Activated CD4-positive, alpha-beta T cell treated with anti-CD3 and anti-CD28 coated beads, Interleukin-2, amount 10 ng/mL, durations not matched to agents 24 days and 14 days (primary cell): ENCODE measurements around the gene CIT. TPM values are rescaled to one million over a fixed set of nuclear protein-coding genes. Genes with fewer than 3 reads are reported as not detected.
A peak's percentile ranks its signal among the peaks of the same experiment; 100 is the strongest.

Experiments used
- DNase-seq: peaks from one replicate; pipeline ENCODE4 v3.0.0; 2022
- H3K27ac Mint-ChIP-seq: one replicate; pipeline ENCODE4 v1.8.0; 2022; ENCODE audit warnings: mild to moderate bottlenecking, mixed read lengths
- H3K27me3 Mint-ChIP-seq: one replicate; pipeline ENCODE4 v1.8.0; 2022; ENCODE audit warnings: mixed read lengths
- H3K36me3 Mint-ChIP-seq: one replicate; pipeline ENCODE4 v1.8.0; 2022; ENCODE audit warnings: low read depth, mild to moderate bottlenecking, mixed read lengths
- H3K4me1 Mint-ChIP-seq: one replicate; pipeline ENCODE4 v1.8.0; 2021; ENCODE audit warnings: mixed read lengths
- H3K4me3 Mint-ChIP-seq: one replicate; pipeline ENCODE4 v1.8.0; 2022; ENCODE audit warnings: mild to moderate bottlenecking, moderate library complexity, mixed read lengths
- H3K9me3 Mint-ChIP-seq: one replicate; pipeline ENCODE4 v1.8.0; 2021; ENCODE audit warnings: mixed read lengths
- intact Hi-C: fragments of 100-400 bp; cut with micrococcal nuclease; formaldehyde crosslinking; loops from one replicate; pipeline ENCODE4 v1.15.1; 2023
- total RNA-seq: library from RNA; stranded (reverse); gene quantifications from 2 replicates; pipeline ENCODE4 v1.2.3, GENCODE V29; 2022

Gene CIT
- total RNA-seq, 1 donor from 2014 or later, result 51.5 TPM

DNA sequence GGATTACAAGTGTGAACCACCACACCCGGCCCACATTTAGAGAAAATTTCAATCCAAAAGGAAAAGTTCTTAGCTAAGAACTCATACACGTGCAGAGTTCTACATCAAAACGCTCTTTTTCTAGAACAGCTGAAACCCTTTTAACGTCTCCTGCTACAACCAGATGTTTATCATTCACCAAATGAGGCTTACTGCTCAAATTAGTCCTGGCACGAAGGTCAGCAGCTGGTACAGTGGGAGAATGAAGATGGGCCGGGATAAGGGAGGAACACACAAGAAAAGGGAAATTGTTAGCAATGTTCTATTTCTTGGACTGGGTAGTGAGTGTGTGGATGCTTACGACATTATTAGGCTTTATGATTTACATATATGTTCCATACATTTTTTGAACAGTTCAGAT, 171.9 kb downstream of the CIT start:
- Mint-ChIP-seq H3K9me3 (no peaks in the 10 kb centered on the region), H3K36me3 (peaks cover 44% of the 10 kb centered on the region), H3K4me1 (no peaks in the 10 kb centered on the region), H3K4me3 (no peak overlapping the region), H3K27me3 (no peaks in the 10 kb centered on the region), H3K27ac (no peak overlapping the region)
- no peak for DNase-seq
- intact Hi-C loops, result no loop called here

DNA sequence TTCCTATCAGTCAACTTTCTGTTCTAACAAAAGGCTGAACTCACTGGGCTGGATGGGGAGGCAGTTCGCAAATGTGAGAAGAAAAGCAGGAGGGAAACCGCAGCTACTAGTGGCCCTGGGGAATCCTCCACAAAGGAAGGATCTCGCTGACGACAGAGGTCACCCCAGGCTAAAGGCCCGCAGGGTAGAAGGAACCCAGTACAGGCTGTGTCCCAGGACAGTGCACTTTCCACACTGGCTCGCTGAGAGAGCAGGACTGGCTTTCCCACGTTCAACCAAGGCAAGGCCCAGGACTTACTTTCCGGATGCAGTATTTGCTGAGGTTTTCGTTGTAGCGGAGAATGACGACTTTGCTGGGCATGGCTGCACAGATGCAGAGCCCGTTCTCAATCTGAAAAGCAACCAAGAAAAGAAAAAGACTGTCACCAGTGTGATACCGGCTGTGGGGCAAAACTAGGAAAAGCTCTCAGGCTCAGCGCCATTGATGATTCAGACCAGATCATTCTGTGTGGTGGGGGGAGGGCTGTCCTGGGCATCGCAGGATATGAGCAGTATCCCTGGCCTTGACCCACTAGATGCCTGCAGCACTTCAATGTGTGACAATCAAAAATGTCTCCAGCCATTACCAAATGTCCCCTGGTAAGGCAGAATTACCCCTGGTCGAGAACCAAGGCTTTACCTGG, 172.9 kb downstream of the CIT start:
- H3K4me1 Mint-ChIP-seq, result no peaks in the 10 kb centered on the region
- H3K27me3 Mint-ChIP-seq, result no peaks in the 10 kb centered on the region
- intact Hi-C loops, result no loop called here
- H3K36me3 Mint-ChIP-seq, result peaks cover 40% of the 10 kb centered on the region
- no peak overlapping the region for H3K4me3 Mint-ChIP-seq
- no peak for DNase-seq
- no peaks in the 10 kb centered on the region for H3K9me3 Mint-ChIP-seq
- no peak overlapping the region for H3K27ac Mint-ChIP-seq

DNA sequence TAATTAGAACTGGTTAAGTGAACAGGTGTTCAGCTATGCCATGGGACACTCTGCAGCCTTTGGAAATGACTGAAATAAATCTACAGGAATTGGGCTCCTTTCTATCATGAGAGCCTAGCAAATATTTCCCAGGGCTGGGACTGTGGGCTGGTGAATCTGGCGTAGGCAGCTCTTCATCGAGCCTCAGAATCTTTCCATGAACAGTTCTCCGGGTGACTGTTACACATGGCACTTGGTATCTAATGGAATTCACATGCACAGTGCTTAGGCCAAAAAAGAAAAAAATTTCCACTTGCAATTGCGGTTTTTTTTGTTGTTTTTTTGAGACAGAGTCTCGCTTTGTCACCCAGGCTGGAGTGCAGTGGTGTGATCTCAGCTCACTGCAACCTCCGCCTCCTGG, 177.0 kb downstream of the CIT start:
- intact Hi-C loops, result no loop called here
- no peaks in the 10 kb centered on the region for H3K27me3 Mint-ChIP-seq
- H3K9me3 Mint-ChIP-seq, result no peaks in the 10 kb centered on the region
- no peak overlapping the region for H3K4me3 Mint-ChIP-seq
- H3K36me3 Mint-ChIP-seq, result peaks cover 29% of the 10 kb centered on the region
- no peak for DNase-seq
- no peaks in the 10 kb centered on the region for H3K4me1 Mint-ChIP-seq
- H3K27ac Mint-ChIP-seq, result no peak overlapping the region

DNA sequence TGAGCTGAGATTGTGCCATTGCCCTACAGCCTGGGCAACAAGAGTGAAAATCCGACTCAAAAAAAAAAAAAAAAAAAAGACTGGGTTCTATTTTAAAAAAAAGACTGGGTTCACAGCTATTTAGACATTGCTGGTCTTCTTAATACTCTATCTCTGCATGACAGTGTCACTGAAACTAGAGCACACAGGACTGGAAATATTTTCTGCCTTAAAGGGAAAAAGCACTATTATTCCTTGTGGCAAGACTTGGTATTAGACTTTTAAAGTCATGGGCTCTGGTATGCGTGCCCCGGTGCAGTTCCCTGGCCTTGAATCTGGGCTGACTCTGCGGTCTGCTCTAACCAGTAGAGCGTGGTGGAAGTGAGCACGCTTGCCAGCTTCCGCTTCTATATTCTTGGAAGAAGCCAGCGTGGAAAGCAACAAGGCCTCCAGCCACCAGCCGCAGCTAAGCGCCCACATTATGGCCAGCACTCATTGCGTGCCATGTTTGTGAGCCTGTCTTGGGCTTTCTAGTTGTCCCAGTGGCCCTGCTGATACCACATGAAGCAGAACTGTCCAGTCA, 177.8 kb downstream of the CIT start:
- DNase-seq, result no peak
- intact Hi-C loops, result no loop called here
- no peak overlapping the region for H3K27ac Mint-ChIP-seq
- H3K36me3 Mint-ChIP-seq, result peaks cover 26% of the 10 kb centered on the region
- no peaks in the 10 kb centered on the region for H3K4me1 Mint-ChIP-seq
- H3K27me3 Mint-ChIP-seq, result no peaks in the 10 kb centered on the region
- H3K4me3 Mint-ChIP-seq, result no peak overlapping the region
- H3K9me3 Mint-ChIP-seq, result no peaks in the 10 kb centered on the region

DNA sequence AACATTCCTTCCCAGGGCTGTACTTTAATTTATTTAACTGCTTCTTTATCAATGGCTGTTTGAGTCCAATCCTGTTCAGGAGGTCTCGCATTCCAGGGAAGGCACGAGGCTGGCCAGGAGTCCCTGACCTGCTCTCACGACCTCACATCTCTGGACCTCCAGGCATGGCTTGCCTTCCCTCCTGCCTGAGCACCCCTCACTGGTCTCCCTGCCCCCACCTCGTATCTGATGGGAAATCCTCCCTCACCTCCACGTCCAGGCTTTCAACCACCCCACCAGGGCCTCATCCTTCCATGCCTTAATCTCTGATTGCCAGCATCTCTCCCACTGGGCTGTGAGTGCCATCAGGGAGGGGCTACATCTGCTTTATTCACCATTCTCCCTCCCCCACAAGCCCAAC, 180.2 kb downstream of the CIT start:
- H3K36me3 Mint-ChIP-seq, result peaks cover 26% of the 10 kb centered on the region
- intact Hi-C loops, result no loop called here
- no peaks in the 10 kb centered on the region for H3K27me3 Mint-ChIP-seq
- no peak overlapping the region for H3K27ac Mint-ChIP-seq
- no peaks in the 10 kb centered on the region for H3K4me1 Mint-ChIP-seq
- no peak for DNase-seq
- no peak overlapping the region for H3K4me3 Mint-ChIP-seq
- H3K9me3 Mint-ChIP-seq, result no peaks in the 10 kb centered on the region

DNA sequence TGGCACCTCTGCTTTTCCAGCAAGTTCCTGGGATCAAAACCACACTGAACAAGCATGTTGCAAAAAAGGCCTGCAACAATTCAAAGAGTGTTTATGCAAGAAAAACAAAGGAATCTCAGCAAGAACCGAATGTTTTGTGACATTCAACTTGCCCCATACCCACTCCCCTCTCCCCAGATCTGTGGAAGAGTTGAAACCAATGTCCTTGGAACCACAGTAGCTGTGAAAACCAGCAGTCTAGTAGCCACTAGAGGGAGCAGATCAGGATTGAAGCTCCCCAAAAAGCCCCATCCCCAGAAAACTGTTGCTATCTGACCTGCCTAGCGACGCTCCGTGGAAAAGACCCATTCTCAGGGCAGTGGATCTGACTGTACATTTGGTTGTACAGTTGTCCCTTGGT, 182.1 kb downstream of the CIT start:
- no peak for DNase-seq
- no peaks in the 10 kb centered on the region for H3K27me3 Mint-ChIP-seq
- H3K36me3 Mint-ChIP-seq, result peaks cover 24% of the 10 kb centered on the region
- H3K4me3 Mint-ChIP-seq, result no peak overlapping the region
- H3K27ac Mint-ChIP-seq, result no peak overlapping the region
- H3K9me3 Mint-ChIP-seq, result no peaks in the 10 kb centered on the region
- intact Hi-C loops, result no loop called here
- no peaks in the 10 kb centered on the region for H3K4me1 Mint-ChIP-seq

DNA sequence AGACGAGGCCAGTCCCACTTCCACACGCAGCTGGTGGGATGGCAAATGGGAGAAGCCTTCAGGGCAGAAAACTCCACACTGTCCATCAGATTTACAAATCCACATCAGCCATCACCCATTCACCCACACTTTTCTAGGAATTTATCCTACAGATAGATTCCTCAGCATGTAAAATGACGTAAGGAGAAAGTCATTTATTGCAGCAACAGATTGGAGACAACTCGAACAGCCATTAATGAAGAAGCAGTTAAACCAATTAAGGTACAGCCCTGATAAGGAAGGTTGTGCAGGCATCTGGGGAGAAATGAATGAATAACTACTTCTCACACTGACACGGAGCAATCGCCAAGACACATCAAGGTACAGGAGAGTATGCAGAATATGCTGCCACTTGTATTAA, 183.0 kb downstream of the CIT start:
- H3K36me3 Mint-ChIP-seq, result peaks cover 21% of the 10 kb centered on the region
- intact Hi-C loops, result no loop called here
- no peaks in the 10 kb centered on the region for H3K27me3 Mint-ChIP-seq
- no peak overlapping the region for H3K27ac Mint-ChIP-seq
- H3K4me3 Mint-ChIP-seq, result no peak overlapping the region
- DNase-seq, result no peak
- no peaks in the 10 kb centered on the region for H3K4me1 Mint-ChIP-seq
- H3K9me3 Mint-ChIP-seq, result no peaks in the 10 kb centered on the region

DNA sequence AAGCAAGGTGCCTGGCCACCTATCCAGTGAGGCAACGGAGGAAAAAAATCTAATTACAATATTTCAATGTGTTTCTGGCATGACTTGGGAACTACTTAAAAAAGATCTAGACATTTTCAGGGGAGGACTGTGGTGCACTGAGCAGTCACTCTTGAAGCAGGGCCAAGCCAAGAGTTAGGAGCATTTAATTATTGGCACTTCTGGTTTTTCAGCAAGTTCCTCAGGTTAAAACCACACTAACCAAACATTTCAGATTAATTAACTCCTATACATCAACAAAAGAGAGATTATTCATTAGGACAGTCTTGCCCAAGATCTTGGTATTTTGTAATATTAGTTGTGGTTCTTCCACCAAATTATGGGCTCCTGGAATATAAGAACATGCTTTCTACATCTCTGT, 183.6 kb downstream of the CIT start:
- intact Hi-C loops, result no loop called here
- Mint-ChIP-seq H3K27me3 (no peaks in the 10 kb centered on the region), H3K36me3 (peaks cover 23% of the 10 kb centered on the region), H3K4me1 (no peaks in the 10 kb centered on the region), H3K27ac (no peak overlapping the region), H3K4me3 (no peak overlapping the region), H3K9me3 (no peaks in the 10 kb centered on the region)
- DNase-seq, result no peak

DNA sequence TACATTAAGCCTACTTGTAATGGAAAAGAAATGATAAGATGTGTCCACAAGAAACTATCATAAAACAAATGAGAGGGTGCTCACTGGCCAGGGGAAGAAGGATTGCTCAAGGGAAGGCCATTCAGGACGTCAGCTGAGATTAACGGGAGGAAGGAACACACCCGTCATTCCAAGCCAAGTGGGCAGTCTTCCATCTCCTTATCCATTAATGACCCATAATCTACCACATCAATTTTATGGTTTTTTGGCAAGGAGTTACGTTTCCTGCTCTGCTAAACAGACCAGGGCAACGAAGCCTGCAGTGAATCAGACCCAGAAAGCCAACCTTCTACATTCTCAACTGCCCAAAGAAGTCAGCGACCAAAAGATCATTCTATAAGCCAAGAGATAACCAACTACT, 184.1 kb downstream of the CIT start:
- no peak for DNase-seq
- intact Hi-C loops, result no loop called here
- Mint-ChIP-seq H3K36me3 (peaks cover 22% of the 10 kb centered on the region), H3K9me3 (no peaks in the 10 kb centered on the region), H3K27ac (peak overlapping the region; percentile 25), H3K27me3 (no peaks in the 10 kb centered on the region), H3K4me3 (no peak overlapping the region), H3K4me1 (no peaks in the 10 kb centered on the region)

DNA sequence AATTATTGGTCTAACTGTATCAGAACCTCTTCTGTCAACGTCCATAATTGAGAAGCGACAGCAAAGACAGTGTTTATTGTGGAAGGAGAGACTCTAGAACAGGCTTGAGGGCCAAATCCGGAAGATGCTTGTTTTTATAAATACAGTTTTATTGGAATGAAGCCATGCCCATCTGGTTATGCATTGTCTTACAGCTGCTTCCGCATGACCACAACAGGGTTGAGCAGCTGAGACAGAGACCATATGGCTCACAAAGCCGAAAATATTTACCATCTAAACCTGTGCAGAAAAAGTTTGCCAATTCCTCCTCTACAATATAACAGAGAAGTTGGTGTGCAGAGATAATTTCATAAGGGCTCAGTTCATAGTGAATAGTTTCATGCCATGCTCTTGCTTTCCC, 184.7 kb downstream of the CIT start:
- no peak overlapping the region for H3K27ac Mint-ChIP-seq
- H3K4me3 Mint-ChIP-seq, result no peak overlapping the region
- peaks cover 23% of the 10 kb centered on the region for H3K36me3 Mint-ChIP-seq
- H3K27me3 Mint-ChIP-seq, result no peaks in the 10 kb centered on the region
- intact Hi-C loops, result no loop called here
- no peaks in the 10 kb centered on the region for H3K4me1 Mint-ChIP-seq
- no peaks in the 10 kb centered on the region for H3K9me3 Mint-ChIP-seq
- DNase-seq, result no peak

DNA sequence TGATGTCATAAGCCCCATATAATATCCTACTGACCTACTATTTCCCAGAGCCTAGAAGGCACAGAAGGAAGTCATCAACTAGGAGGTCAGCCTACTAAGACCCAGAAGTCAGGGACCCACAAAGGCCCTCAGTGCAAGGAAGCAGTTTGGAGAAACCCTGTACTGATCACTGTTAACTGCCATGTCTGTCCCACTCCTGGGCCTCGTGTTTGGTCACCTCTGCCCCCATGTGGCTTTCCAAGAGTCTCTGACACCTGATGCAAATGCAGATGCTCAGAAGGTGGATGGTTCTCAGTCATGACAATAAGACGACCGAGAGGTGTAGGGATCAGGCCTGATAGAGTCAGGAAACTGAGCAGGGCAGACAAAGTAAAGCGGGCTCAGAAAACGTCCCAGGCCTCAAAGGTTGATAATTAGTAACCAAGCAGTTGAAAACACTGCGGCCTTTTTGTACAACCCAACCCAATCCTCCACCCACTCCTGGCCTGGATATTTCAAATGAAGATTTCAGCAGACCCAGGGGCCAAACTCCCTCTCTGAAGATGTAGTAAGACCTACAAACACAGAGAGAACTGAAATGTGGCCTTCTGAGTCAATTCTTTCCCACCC, 185.8 kb downstream of the CIT start:
- Mint-ChIP-seq H3K4me1 (no peaks in the 10 kb centered on the region), H3K4me3 (no peak overlapping the region), H3K27ac (no peak overlapping the region), H3K9me3 (no peaks in the 10 kb centered on the region), H3K36me3 (peaks cover 19% of the 10 kb centered on the region), H3K27me3 (no peaks in the 10 kb centered on the region)
- intact Hi-C loops, result no loop called here
- DNase-seq, result no peak

DNA sequence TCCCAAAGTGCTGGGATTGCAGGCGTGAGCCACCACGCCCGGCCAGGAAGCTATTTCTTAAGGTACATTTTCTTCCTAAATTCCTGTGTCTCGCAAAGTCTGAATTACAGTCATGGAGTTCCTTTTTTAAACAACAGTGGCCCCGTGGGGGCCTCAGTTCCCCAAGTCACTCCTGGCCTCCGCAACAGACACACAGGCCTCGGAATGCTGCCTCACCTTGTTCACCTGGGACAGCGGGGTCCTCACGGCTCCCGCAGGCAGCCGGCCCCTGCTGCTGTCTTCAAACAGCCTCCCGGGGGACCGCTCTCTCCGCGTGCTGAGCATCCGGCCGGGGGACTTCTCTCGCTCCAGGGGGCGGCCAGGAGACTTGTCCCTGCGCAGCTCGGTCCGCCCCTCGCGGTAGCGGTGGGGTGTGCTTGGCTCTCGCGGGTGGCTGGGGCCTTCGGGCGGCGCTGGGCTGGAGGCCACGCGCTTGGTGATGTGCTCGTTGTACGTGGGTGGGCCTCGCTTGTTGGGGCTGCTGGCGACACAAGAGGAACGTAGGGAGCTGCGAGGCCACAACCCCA, 187.1 kb downstream of the CIT start:
- H3K27ac Mint-ChIP-seq, result no peak overlapping the region
- no peak overlapping the region for H3K4me3 Mint-ChIP-seq
- intact Hi-C loops, result loop anchor here (10.0 kb wide), 1 partner anchor 215 kb away; no protein-coding TSS in a partner anchor
- H3K9me3 Mint-ChIP-seq, result no peaks in the 10 kb centered on the region
- no peak for DNase-seq
- H3K36me3 Mint-ChIP-seq, result peaks cover 25% of the 10 kb centered on the region
- no peaks in the 10 kb centered on the region for H3K4me1 Mint-ChIP-seq
- H3K27me3 Mint-ChIP-seq, result no peaks in the 10 kb centered on the region

DNA sequence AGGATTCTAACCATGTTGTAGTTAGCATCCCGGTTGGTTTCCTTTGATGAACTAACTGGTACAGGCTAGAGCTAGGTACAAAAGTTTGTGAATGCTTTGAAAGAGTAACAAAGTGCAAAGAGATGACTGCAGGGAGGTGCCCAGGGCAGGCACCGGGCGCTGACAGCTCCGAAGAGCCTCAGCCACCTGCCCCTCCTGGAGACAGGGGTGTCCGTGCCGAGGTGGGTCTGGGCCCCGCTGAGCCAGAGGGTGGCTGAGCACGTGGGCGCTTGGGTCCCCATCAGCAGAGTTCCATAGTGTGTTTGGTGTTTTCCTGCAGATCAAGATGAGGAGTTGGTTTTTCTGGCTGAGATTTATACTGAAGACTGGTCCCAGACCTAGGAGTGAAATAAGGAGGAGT, 189.2 kb downstream of the CIT start:
- Mint-ChIP-seq H3K36me3 (peaks cover 27% of the 10 kb centered on the region), H3K4me1 (peaks cover 3% of the 10 kb centered on the region), H3K9me3 (no peaks in the 10 kb centered on the region), H3K27ac (no peak overlapping the region), H3K27me3 (no peaks in the 10 kb centered on the region), H3K4me3 (no peak overlapping the region)
- DNase-seq, result no peak
- intact Hi-C loops, result loop anchor here (10.0 kb wide), 1 partner anchor 217 kb away; no protein-coding TSS in a partner anchor

DNA sequence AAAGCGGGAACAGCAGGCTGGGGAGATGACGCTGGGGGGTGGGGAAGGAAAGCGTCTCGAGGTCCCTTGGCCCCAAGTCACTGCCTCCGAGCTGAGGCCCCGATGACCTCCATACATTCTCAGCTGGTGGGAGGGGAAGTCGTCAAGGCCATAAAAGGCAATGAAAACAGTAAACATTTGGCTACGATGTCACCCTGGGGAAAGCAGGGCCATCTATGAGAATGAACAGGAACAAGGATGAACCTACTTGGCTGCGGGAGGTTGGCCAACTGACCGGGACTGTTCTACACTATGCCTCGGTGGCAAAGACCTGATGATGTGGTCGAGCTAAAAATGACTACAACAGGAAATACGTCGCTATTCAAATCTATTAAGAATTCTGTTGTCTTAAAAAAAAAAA, 189.7 kb downstream of the CIT start:
- H3K9me3 Mint-ChIP-seq, result no peaks in the 10 kb centered on the region
- intact Hi-C loops, result loop anchor here (10.0 kb wide), 1 partner anchor 217 kb away; no protein-coding TSS in a partner anchor

More for the DNA sequence above, 189.7 kb downstream of the CIT start:
- Mint-ChIP-seq H3K4me1 (peaks cover 8% of the 10 kb centered on the region), H3K27ac (no peak overlapping the region), H3K36me3 (peaks cover 31% of the 10 kb centered on the region), H3K4me3 (no peak overlapping the region), H3K27me3 (no peaks in the 10 kb centered on the region)
- DNase-seq, result no peak
